NB4 (cell line): Measurements from ENCODE around the gene PBX3.

ENCODE experiments used
- DNase-seq: peaks from one replicate; pipeline ENCODE4 v3.0.0; 2010; ENCODE audit warnings: low read depth
- H3K4me3 ChIP-seq: one replicate; pipeline ENCODE4 v1.5.1; 2011; ENCODE audit warnings: mild to moderate bottlenecking, low read depth, low read length, moderate library complexity
- CTCF ChIP-seq: IDR thresholded peaks from one replicate; pipeline ENCODE4 v1.5.1; 2012; ENCODE audit warnings: low read depth, low read length
- MAX ChIP-seq: IDR thresholded peaks from 2 replicates; pipeline ENCODE4 v1.6.1; 2011; ENCODE audit warnings: low read depth, low read length
- MYC ChIP-seq: IDR thresholded peaks from 2 replicates; pipeline ENCODE4 v1.6.1; 2011; ENCODE audit warnings: low read depth, low read length
- POLR2A ChIP-seq: IDR thresholded peaks from 2 replicates; pipeline ENCODE4 v1.6.1; 2011; ENCODE audit warnings: mild to moderate bottlenecking; ENCODE audit not compliant: insufficient read length; ENCODE audit errors: extremely low read depth

PBX3 gene

GRCh38 chr9:125743682-125744428, 3.3 kb upstream of the PBX3 start:
- DNase-seq = no peak
- TF ChIP-seq CTCF (no peak), POLR2A (no peak)
- H3K4me3 ChIP-seq = no peak overlapping the region

GRCh38 chr9:125744616-125745015, 2.6 kb upstream of the PBX3 start:
- TF ChIP-seq POLR2A = no peak
- no peak for TF ChIP-seq CTCF
- TF ChIP-seq MYC = no peak
- TF ChIP-seq MAX = no peak
- no peak for DNase-seq

GRCh38 chr9:125745018-125745417, 2.2 kb upstream of the PBX3 start:
- no peak for DNase-seq
- TF ChIP-seq MAX (no peak), CTCF (no peak), MYC (no peak), POLR2A (no peak)
- H3K4me3 ChIP-seq = no peak overlapping the region

More at GRCh38 chr9:125744616-125745015, 2.6 kb upstream of the PBX3 start:
- no peak overlapping the region for H3K4me3 ChIP-seq

GRCh38 chr9:125745682-125746016, 1.5 kb upstream of the PBX3 start:
- no peak for TF ChIP-seq MAX
- no peak for TF ChIP-seq MYC
- no peak for TF ChIP-seq POLR2A
- no peak for TF ChIP-seq CTCF
- DNase-seq = no peak
- H3K4me3 ChIP-seq = peak overlapping the region; percentile 45

- DNase-seq = peak; percentile 95
- TF ChIP-seq MAX = peak; percentile 80
- no peak for TF ChIP-seq MYC
- no peak for TF ChIP-seq CTCF
- TF ChIP-seq POLR2A = no peak
- peak overlapping the region; percentile 45 for H3K4me3 ChIP-seq
Observed at GRCh38 chr9:125746017-125746773, 978 bp upstream of the PBX3 start.
